Activated CD8-positive, alpha-beta T cell treated with anti-CD3 and anti-CD28 coated beads, Interleukin-2, amount 10 ng/mL, durations not matched to agents 7 days and 5 days (primary cell): ENCODE results near the gene NLRP6. TPM values are rescaled to one million over a fixed set of nuclear protein-coding genes. Genes with fewer than 3 reads are reported as not detected.
A peak's percentile ranks its signal among the peaks of the same experiment; 100 is the strongest.
"Not testable (repeated sequence)": the region's sequence is repeated elsewhere in the genome, so short reads cannot be mapped to it uniquely, and the experiment has no call there.

Source experiments
- ATAC-seq: fragments of 150-1000 bp; cut with Tn5 transposase; one replicate; pipeline ENCODE4 v1.10.0; 2021; ENCODE audit warnings: moderate library complexity
- CTCF ChIA-PET: fragments of 350-600 bp; sonication (Branson Sonifier 250); formaldehyde crosslinking; loops from one replicate; lab custom pipeline; 2021; ENCODE audit warnings: antibody characterized with exemption; lab: Charles Lee
- POLR2A ChIA-PET: fragments of 350-600 bp; sonication (Branson Sonifier 250); formaldehyde crosslinking; loops from one replicate; lab custom pipeline; 2021; ENCODE audit warnings: antibody characterized with exemption; lab: Charles Lee
- DNase-seq: peaks from one replicate; pipeline ENCODE4 v3.0.0-alpha.2; 2020
- H3K27ac Mint-ChIP-seq: one replicate; pipeline ENCODE4 v1.8.0; 2021; ENCODE audit warnings: mild to moderate bottlenecking, mixed read lengths
- H3K27me3 Mint-ChIP-seq: one replicate; pipeline ENCODE4 v1.8.0; 2021; ENCODE audit warnings: low read depth, mixed read lengths
- H3K36me3 Mint-ChIP-seq: one replicate; pipeline ENCODE4 v1.8.0; 2021; ENCODE audit warnings: low read depth, mixed read lengths
- H3K4me1 Mint-ChIP-seq: one replicate; pipeline ENCODE4 v1.8.0; 2021; ENCODE audit warnings: low read depth, mixed read lengths
- H3K4me3 Mint-ChIP-seq: one replicate; pipeline ENCODE4 v1.8.0; 2021; ENCODE audit warnings: mild to moderate bottlenecking, mixed read lengths
- H3K9me3 Mint-ChIP-seq: one replicate; pipeline ENCODE4 v1.8.0; 2022; ENCODE audit warnings: mixed read lengths; ENCODE audit not compliant: insufficient read depth
- total RNA-seq, 2 experiments: library from RNA; stranded (reverse); gene quantifications; one replicate each; pipeline ENCODE4 v1.2.3, GENCODE V29; 2021

The NLRP6 gene
- total RNA-seq, 2 experiments from 2014 or later, result 29.7 to 30.8 TPM

DNA sequence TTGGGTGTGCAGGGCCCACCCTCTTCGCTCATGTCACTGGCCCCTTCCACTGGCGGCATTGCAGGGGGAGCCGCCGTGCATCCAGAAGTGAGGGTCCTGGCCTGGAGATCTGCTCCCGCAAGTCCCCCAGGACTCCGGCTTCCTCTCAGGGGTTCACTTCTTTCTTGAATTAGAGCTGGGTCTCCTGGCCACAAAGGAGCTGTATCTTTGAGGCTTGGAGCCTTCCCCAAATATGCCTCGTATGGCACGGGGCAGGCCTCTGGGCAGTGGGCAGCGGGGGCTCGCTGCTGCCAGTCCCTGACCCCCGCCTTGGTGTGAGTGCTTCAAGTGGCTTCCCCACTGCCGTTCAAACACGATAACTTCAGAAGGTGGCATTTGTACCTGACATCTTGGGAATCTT is 49.8 kb downstream of the NLRP6 start:
- DNase-seq (peak; percentile 20), ATAC-seq (no peak)
- Mint-ChIP-seq H3K9me3 (peaks cover 4% of the 10 kb centered on the region), H3K4me1 (peaks cover 89% of the 10 kb centered on the region), H3K4me3 (no peak overlapping the region), H3K27ac (peak overlapping the region; percentile 52), H3K36me3 (peaks cover 18% of the 10 kb centered on the region), H3K27me3 (no peaks in the 10 kb centered on the region)
- ChIA-PET POLR2A (interaction anchor here (1.0 to 2.3 kb wide), 4 partner anchors 12 to 60 kb away, joined by 3 to 30 read pairs (median 6); no protein-coding TSS in a partner anchor), CTCF (interaction anchor here (0.9 to 4.4 kb wide), 7 partner anchors 13 to 120 kb away, joined by 3 to 16 read pairs (median 5); no protein-coding TSS in a partner anchor)

GRCh38 chr11:328516-329100 is 50.4 kb downstream of the NLRP6 start:
- not testable (repeated sequence) for ATAC-seq, H3K4me3 Mint-ChIP-seq, H3K27me3 Mint-ChIP-seq, H3K9me3 Mint-ChIP-seq
- Mint-ChIP-seq H3K36me3 (peaks cover 24% of the 10 kb centered on the region), H3K4me1 (peaks cover 91% of the 10 kb centered on the region), H3K27ac (peak overlapping the region; percentile 86)
- peak; percentile 20 for DNase-seq
- ChIA-PET POLR2A (interaction anchor here (1.6 to 3.3 kb wide), 7 partner anchors 12 to 61 kb away, joined by 5 to 30 read pairs (median 12); no protein-coding TSS in a partner anchor), CTCF (interaction anchor here (0.7 to 4.4 kb wide), 7 partner anchors 12 to 41 kb away, joined by 3 to 16 read pairs (median 4); no protein-coding TSS in a partner anchor)

- DNase-seq, result peak; percentile 20
- Mint-ChIP-seq H3K4me1 (peaks cover 83% of the 10 kb centered on the region), H3K9me3 (peaks cover 4% of the 10 kb centered on the region), H3K27me3 (no peaks in the 10 kb centered on the region), H3K36me3 (peaks cover 23% of the 10 kb centered on the region), H3K27ac (peak overlapping the region; percentile 86), H3K4me3 (peak overlapping the region; percentile 35)
- ChIA-PET POLR2A (interaction anchor here (0.6 to 3.3 kb wide), 10 partner anchors 10 to 419 kb away, joined by 3 to 23 read pairs (median 6); partner anchors contain the start of gene IFITM2), CTCF (interaction anchor here (1.1 to 4.4 kb wide), 6 partner anchors 10 to 118 kb away, joined by 3 to 16 read pairs (median 6); no protein-coding TSS in a partner anchor)
- ATAC-seq, result no peak
These were observed 51.7 kb downstream of the NLRP6 start for GRCh38 chr11:329886-330253.

DNA sequence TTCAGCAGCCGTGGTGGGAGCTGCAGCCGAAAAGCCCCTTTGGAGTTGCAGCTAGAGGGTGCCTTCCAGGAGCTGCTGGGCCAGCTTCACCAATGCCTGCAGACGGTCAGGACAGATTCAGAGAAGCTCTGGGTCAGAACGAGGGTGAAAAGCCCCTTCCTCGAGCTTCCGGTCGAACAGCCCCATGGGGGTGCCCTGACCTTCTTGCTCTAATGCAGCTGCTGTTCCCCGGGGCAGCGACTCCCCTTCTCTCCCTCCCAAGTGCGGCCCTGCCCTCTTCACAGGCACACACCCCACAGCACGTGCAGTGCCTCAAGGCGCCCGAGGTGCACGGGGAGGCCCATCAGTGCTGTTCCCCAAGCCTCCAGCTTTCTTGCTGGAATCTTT is 52.1 kb downstream of the NLRP6 start:
- Mint-ChIP-seq H3K36me3 (peaks cover 23% of the 10 kb centered on the region), H3K27me3 (no peaks in the 10 kb centered on the region), H3K4me3 (peak overlapping the region; percentile 35), H3K27ac (peak overlapping the region; percentile 86), H3K4me1 (peaks cover 81% of the 10 kb centered on the region), H3K9me3 (peaks cover 4% of the 10 kb centered on the region)
- peak; percentile 27 for DNase-seq
- ATAC-seq, result no peak
- CTCF ChIA-PET, result interaction anchor here (1.1 to 4.4 kb wide), 5 partner anchors 10 to 118 kb away, joined by 3 to 16 read pairs (median 9); no protein-coding TSS in a partner anchor
- POLR2A ChIA-PET, result interaction anchor here (0.6 to 3.3 kb wide), 11 partner anchors 10 to 418 kb away, joined by 3 to 23 read pairs (median 5); partner anchors contain the start of gene IFITM2

DNA sequence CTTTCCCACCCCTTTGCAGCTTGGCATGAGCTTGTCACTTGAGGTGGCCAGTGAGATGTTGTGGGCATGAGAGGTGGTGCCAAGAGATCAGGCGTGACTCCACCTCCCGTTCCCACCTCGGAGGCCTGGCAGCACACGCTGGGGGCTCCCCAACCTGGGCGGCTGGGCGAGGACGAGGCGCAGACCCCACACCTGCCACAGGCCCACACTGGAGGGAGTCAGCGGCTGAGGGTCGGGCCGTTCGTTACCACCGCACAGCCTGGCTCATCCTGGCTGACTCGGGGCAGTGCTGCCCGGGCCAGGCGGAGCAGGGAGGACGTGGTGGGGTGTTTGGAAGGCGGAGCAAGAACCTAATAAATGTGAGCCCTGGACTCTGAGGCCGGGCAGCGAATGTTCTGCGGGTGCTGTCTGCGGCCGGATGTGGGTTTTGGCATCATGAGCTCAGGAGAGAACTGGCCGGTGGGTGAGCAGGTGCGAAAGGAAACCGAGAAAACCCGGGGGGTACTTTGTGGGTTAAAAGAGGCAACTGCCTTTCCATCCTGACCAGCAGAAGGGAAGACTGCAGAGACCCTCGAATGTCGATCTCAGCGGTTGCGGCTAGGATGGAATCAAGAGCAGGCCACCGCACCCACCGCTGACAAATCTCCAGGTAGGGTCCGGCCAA is 52.6 kb downstream of the NLRP6 start:
- H3K4me1 Mint-ChIP-seq, result peaks cover 81% of the 10 kb centered on the region
- CTCF ChIA-PET, result interaction anchor here (0.7 to 4.4 kb wide), 6 partner anchors 10 to 117 kb away, joined by 3 to 16 read pairs (median 6); no protein-coding TSS in a partner anchor
- H3K4me3 Mint-ChIP-seq, result peak overlapping the region; percentile 64
- no peaks in the 10 kb centered on the region for H3K27me3 Mint-ChIP-seq
- H3K36me3 Mint-ChIP-seq, result peaks cover 23% of the 10 kb centered on the region
- peak overlapping the region; percentile 86 for H3K27ac Mint-ChIP-seq
- ATAC-seq (peak; percentile 23), DNase-seq (peak; percentile 71)
- POLR2A ChIA-PET, result interaction anchor here (0.6 to 3.3 kb wide), 10 partner anchors 9 to 418 kb away, joined by 3 to 23 read pairs (median 4); partner anchors contain the start of gene IFITM2
- peaks cover 4% of the 10 kb centered on the region for H3K9me3 Mint-ChIP-seq

GRCh38 chr11:331358-332060 is 53.3 kb downstream of the NLRP6 start:
- Mint-ChIP-seq H3K27ac (peak overlapping the region; percentile 86), H3K36me3 (peaks cover 21% of the 10 kb centered on the region), H3K4me1 (peaks cover 81% of the 10 kb centered on the region), H3K27me3 (no peaks in the 10 kb centered on the region), H3K9me3 (peaks cover 4% of the 10 kb centered on the region), H3K4me3 (peak overlapping the region; percentile 64)
- POLR2A ChIA-PET, result interaction anchor here (1.0 to 3.3 kb wide), 6 partner anchors 15 to 85 kb away, joined by 3 to 23 read pairs (median 8); partner anchors contain the start of gene IFITM2
- CTCF ChIA-PET, result interaction anchor here (0.7 to 2.5 kb wide), 3 partner anchors 14 to 24 kb away, joined by 3 to 9 read pairs (median 3); no protein-coding TSS in a partner anchor
- DNase-seq (no peak), ATAC-seq (no peak)

DNA sequence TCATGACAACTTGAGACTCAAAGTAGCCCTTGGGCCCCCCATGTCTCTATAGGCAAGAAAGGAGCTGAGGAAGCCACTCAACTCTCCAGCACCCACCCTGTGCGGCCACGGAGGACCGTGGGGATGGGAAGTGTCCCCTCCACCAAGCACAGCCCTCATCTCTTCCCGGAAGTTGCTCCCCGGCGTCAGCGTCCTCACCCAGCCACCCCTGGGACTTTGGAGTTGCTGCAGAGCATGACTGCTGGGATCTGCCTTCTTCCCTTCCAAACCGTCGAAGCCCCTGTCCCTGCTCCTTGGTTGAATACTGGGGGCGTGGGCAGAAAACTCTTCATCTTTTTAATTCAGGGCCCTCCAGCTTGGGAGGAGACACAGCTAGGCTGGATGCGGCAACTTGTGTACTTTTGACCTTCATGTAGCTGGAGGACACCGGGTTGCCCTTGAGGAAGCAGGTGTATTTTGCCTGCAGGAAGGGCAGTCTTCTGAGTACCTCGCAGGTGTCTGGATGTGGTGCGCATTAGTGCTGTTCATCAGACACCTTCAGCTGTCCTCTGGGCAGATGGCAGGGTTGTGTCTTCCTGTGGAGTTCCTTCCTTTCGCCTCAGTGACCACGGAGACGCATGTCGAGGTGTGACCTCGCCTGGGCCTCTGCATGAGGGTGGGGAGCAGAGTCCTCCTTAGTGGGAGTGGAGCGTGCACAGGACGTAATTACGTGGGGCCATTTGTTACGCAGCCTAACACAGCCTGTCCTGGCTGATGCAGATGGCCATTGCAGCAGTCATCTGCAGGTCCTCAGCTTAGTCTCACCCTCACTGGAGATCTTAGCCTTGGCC is 54.7 kb downstream of the NLRP6 start:
- no peak for ATAC-seq
- Mint-ChIP-seq H3K36me3 (peaks cover 21% of the 10 kb centered on the region), H3K4me1 (peaks cover 75% of the 10 kb centered on the region), H3K4me3 (no peak overlapping the region), H3K27me3 (no peaks in the 10 kb centered on the region), H3K27ac (no peak overlapping the region), H3K9me3 (peaks cover 4% of the 10 kb centered on the region)
- ChIA-PET CTCF (interaction anchor here (0.9 to 2.2 kb wide), 3 partner anchors 9 to 27 kb away, joined by 3 to 5 read pairs (median 3); no protein-coding TSS in a partner anchor), POLR2A (interaction anchor here (0.8 kb wide), 2 partner anchors 9 to 84 kb away, joined by 3 read pairs; no protein-coding TSS in a partner anchor)
- DNase-seq, result no peak

GRCh38 chr11:333616-334263 is 55.5 kb downstream of the NLRP6 start:
- DNase-seq, ATAC-seq, H3K27me3 Mint-ChIP-seq, H3K4me3 Mint-ChIP-seq, H3K9me3 Mint-ChIP-seq, H3K27ac Mint-ChIP-seq: not testable (repeated sequence)
- Mint-ChIP-seq H3K4me1 (peaks cover 68% of the 10 kb centered on the region), H3K36me3 (peaks cover 21% of the 10 kb centered on the region)
- ChIA-PET CTCF (interaction anchor here (2.2 kb wide), 1 partner anchor 28 kb away, joined by 5 read pairs; no protein-coding TSS in a partner anchor), POLR2A (interaction anchor here (0.8 kb wide), 2 partner anchors 9 to 83 kb away, joined by 3 read pairs; no protein-coding TSS in a partner anchor)

DNA sequence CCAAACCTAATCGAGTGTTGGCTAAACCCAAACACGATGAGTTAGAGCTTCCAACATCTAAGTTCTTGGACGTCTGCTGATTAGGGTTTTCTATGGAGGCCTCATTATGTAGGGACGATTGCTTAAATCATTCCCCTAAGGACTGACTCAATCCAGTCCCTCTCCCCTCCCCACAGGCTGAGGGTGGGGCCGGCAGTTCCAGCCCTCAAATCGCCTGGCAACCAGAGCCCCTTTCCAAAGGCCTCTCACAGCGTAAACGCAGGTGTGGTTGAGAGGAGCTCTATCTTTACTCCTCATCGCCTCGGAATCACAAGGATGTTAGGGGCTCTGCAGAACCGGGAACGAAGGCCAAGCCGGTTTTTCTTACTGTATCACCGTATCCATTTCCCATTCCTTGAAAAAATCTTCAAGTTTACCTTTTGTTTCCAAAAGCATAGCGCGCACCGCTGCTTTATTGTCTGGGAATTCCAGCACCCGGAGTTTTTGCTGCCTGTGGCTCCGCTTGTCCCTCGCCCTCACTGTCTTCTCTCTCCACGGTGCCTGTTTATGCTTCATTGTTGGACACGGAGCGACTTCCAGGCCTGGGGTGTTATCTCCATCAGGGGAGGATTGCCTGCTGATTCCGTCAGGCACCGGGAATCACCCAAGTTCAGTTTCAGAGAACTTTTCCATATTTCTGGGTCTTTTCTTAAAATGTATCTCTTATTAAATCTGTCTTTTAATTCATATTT is 56.2 kb downstream of the NLRP6 start:
- ATAC-seq, result no peak
- Mint-ChIP-seq H3K36me3 (peaks cover 17% of the 10 kb centered on the region), H3K9me3 (peaks cover under 1% of the 10 kb centered on the region), H3K27me3 (no peaks in the 10 kb centered on the region), H3K4me3 (no peak overlapping the region), H3K27ac (no peak overlapping the region), H3K4me1 (peaks cover 62% of the 10 kb centered on the region)
- POLR2A ChIA-PET, result no interaction called here
- no peak for DNase-seq
- CTCF ChIA-PET, result interaction anchor here (2.2 kb wide), 1 partner anchor 29 kb away, joined by 5 read pairs; no protein-coding TSS in a partner anchor
